ENCODE data around the gene PRKCSH. TPM values are rescaled to one million over a fixed set of nuclear protein-coding genes. Genes with fewer than 3 reads are reported as not detected.
A peak's percentile ranks its signal among the peaks of the same experiment; 100 is the strongest.

PRKCSH gene
- total and polyA plus RNA-seq, 4 donors, result 55.9 to 290 (median 179) TPM

- H3K27me3 ChIP-seq (ENCODE audit: control insufficient read depth, insufficient read depth, low read length), result peaks cover 12% of the 10 kb centered on the region
These were observed 46.3 kb downstream of the PRKCSH start for GRCh38 chr19:11481534-11482383.

GRCh38 chr19:11482384-11483050 lies 47.1 kb downstream of the PRKCSH start:
- Histone ChIP-seq H3K4me3 (ENCODE audit: low read depth, low read length) (peak overlapping the region; percentile 43), H3K4me1 (ENCODE audit: control insufficient read depth, insufficient read depth, low read length) (peaks cover 41% of the 10 kb centered on the region), H3K36me3 (ENCODE audit: control insufficient read depth, insufficient read depth, low read length) (peaks cover 46% of the 10 kb centered on the region), H3K27ac (ENCODE audit: low read depth, low read length) (peak overlapping the region; percentile 57), H3K9me3 (ENCODE audit: control insufficient read depth, insufficient read depth, low read length) (no peaks in the 10 kb centered on the region), H3K27me3 (ENCODE audit: control insufficient read depth, insufficient read depth, low read length) (peaks cover 12% of the 10 kb centered on the region)
- WGBS (ENCODE audit: insufficient coverage), result 2% methylated on average over 58 of the region's 58 CpGs
- peak in 4 of 6 donors; percentile 62 to 92 (median 80) for DNase-seq (ENCODE audit: low read depth in 4 of 6, low spot score in 6 of 6)

More at GRCh38 chr19:11481534-11482383, 46.3 kb downstream of the PRKCSH start:
- peak overlapping the region; percentile 43 for H3K4me3 ChIP-seq (ENCODE audit: low read depth, low read length)
- peak in 4 of 6 donors; percentile 64 to 96 (median 88) for DNase-seq (ENCODE audit: low read depth in 4 of 6, low spot score in 6 of 6)
- WGBS (ENCODE audit: insufficient coverage), result 3% methylated on average over 50 of the region's 50 CpGs
- peaks cover 43% of the 10 kb centered on the region for H3K36me3 ChIP-seq (ENCODE audit: control insufficient read depth, insufficient read depth, low read length)
- peak overlapping the region; percentile 57 for H3K27ac ChIP-seq (ENCODE audit: low read depth, low read length)
- H3K4me1 ChIP-seq (ENCODE audit: control insufficient read depth, insufficient read depth, low read length), result peaks cover 41% of the 10 kb centered on the region
- H3K9me3 ChIP-seq (ENCODE audit: control insufficient read depth, insufficient read depth, low read length), result no peaks in the 10 kb centered on the region

GRCh38 chr19:11483366-11484111 lies 48.1 kb downstream of the PRKCSH start:
- H3K27ac ChIP-seq (ENCODE audit: low read depth, low read length), result no peak overlapping the region
- 58% methylated on average over 48 of the region's 57 CpGs for WGBS (ENCODE audit: insufficient coverage)
- no peak overlapping the region for H3K4me3 ChIP-seq (ENCODE audit: low read depth, low read length)
- H3K27me3 ChIP-seq (ENCODE audit: control insufficient read depth, insufficient read depth, low read length), result peaks cover 12% of the 10 kb centered on the region
- no peak for DNase-seq (ENCODE audit: low read depth in 4 of 6, low spot score in 6 of 6)
- no peaks in the 10 kb centered on the region for H3K9me3 ChIP-seq (ENCODE audit: control insufficient read depth, insufficient read depth, low read length)
- peaks cover 35% of the 10 kb centered on the region for H3K4me1 ChIP-seq (ENCODE audit: control insufficient read depth, insufficient read depth, low read length)
- H3K36me3 ChIP-seq (ENCODE audit: control insufficient read depth, insufficient read depth, low read length), result peaks cover 44% of the 10 kb centered on the region

DNA sequence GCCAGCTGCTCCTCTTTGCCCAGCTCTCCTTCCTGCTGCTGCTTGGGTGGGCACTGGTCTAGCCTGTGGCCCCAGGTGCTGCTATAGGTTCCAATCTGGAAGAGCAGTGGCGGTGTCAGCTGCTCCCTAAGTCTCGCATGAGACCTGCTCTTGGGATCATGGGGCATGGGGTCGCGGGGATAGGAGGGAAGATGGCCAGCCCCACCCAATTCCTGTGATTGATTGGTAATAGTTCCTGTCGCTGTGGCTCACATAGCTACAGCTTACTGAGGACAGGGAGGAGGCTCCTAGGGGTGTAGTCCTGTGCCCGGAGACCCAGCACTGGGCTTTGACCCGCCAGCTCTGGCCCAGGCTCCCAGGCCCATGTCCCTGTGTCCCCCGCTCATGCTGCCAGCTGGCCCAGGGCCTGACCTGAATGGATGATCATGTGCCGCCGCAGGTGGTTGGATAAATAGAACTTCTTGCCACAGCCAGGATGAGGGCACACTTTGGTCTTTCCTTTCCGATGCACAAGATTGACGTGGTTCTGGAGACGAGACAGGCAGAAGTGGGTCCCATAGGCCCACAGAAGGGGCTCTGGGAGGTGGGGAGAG lies 49.9 kb downstream of the PRKCSH start:
- no peaks in the 10 kb centered on the region for H3K9me3 ChIP-seq (ENCODE audit: control insufficient read depth, insufficient read depth, low read length)
- peaks cover 56% of the 10 kb centered on the region for H3K36me3 ChIP-seq (ENCODE audit: control insufficient read depth, insufficient read depth, low read length)
- H3K4me3 ChIP-seq (ENCODE audit: low read depth, low read length), result no peak overlapping the region
- peaks cover 10% of the 10 kb centered on the region for H3K27me3 ChIP-seq (ENCODE audit: control insufficient read depth, insufficient read depth, low read length)
- no peak overlapping the region for H3K27ac ChIP-seq (ENCODE audit: low read depth, low read length)
- WGBS (ENCODE audit: insufficient coverage), result 86% methylated on average over 13 of the region's 13 CpGs
- peaks cover 24% of the 10 kb centered on the region for H3K4me1 ChIP-seq (ENCODE audit: control insufficient read depth, insufficient read depth, low read length)
- DNase-seq (ENCODE audit: low read depth in 4 of 6, low spot score in 6 of 6), result no peak

DNA sequence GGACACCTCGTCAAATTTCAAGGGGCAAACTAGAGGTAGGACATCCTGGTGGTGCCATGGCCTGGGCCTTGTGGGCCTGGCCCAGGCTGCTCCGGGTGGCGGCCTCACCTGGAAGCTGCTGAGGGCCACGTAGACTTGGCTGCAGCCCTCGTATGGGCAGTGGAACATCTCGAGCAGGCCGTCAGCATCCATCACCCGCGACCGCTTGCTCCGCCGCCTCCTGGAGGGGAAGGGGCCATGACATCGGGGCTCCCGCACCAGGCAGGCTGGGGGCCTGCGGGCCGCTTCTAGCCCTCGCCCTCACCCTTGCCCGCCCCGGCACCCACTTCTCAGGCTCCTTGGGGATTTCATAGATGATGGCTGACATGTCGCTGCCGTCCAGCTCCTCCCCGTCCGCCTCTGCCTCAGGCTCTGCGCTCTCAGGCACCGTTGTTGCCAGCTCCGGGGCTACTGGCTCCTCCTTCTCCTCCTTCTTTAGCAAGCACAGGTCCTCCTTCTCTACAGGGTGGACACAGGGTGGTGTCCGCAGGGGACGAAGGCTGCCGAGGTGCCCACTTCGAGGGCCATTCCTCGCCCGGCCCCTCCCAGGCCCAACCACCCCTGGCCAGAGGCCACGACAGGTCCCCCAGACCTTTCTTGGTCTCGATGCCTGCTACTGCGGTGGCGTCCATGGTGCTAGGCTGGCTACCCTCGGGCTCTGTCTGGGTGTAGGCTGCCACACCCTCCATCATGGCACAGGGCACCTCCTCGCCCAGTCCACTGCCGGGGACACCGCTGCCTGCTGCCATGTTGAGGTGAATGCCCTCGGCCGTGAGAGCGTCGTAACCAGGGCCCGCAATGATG lies 51.4 kb downstream of the PRKCSH start:
- peaks cover 4% of the 10 kb centered on the region for H3K27me3 ChIP-seq (ENCODE audit: control insufficient read depth, insufficient read depth, low read length)

DNA sequence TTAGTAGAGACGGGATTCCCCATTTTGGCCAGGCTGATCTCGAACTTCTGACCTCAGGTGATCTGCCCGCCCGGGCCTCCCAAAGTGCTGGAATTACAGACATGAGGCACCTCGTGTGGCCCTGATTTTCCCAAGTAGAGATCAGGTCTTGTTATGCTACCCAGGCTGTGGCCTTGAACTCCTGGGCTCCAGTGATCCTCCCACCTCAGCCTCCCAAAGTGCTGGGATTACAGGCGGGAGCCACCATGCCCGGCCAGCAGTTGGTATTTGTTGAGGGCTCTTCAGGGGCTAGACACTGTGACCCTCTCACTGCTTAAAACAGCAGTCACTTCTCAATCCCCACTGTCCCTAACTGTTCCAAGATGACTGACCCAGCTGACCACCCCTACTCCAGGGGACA lies 53.9 kb downstream of the PRKCSH start:
- WGBS (ENCODE audit: insufficient coverage), result 98% methylated on average over 7 of the region's 7 CpGs
- no peak overlapping the region for H3K27ac ChIP-seq (ENCODE audit: low read depth, low read length)
- no peak for DNase-seq (ENCODE audit: low read depth in 4 of 6, low spot score in 6 of 6)
- H3K4me1 ChIP-seq (ENCODE audit: control insufficient read depth, insufficient read depth, low read length), result no peaks in the 10 kb centered on the region
- H3K4me3 ChIP-seq (ENCODE audit: low read depth, low read length), result no peak overlapping the region
- H3K9me3 ChIP-seq (ENCODE audit: control insufficient read depth, insufficient read depth, low read length), result no peaks in the 10 kb centered on the region
- peaks cover 75% of the 10 kb centered on the region for H3K36me3 ChIP-seq (ENCODE audit: control insufficient read depth, insufficient read depth, low read length)
- H3K27me3 ChIP-seq (ENCODE audit: control insufficient read depth, insufficient read depth, low read length), result no peaks in the 10 kb centered on the region

More for the DNA sequence above, 51.4 kb downstream of the PRKCSH start:
- H3K36me3 ChIP-seq (ENCODE audit: control insufficient read depth, insufficient read depth, low read length), result peaks cover 66% of the 10 kb centered on the region
- H3K27ac ChIP-seq (ENCODE audit: low read depth, low read length), result no peak overlapping the region
- H3K4me1 ChIP-seq (ENCODE audit: control insufficient read depth, insufficient read depth, low read length), result peaks cover 14% of the 10 kb centered on the region
- DNase-seq (ENCODE audit: low read depth in 4 of 6, low spot score in 6 of 6), result no peak
- WGBS (ENCODE audit: insufficient coverage), result 92% methylated on average over 45 of the region's 45 CpGs
- no peak overlapping the region for H3K4me3 ChIP-seq (ENCODE audit: low read depth, low read length)
- no peaks in the 10 kb centered on the region for H3K9me3 ChIP-seq (ENCODE audit: control insufficient read depth, insufficient read depth, low read length)

DNA sequence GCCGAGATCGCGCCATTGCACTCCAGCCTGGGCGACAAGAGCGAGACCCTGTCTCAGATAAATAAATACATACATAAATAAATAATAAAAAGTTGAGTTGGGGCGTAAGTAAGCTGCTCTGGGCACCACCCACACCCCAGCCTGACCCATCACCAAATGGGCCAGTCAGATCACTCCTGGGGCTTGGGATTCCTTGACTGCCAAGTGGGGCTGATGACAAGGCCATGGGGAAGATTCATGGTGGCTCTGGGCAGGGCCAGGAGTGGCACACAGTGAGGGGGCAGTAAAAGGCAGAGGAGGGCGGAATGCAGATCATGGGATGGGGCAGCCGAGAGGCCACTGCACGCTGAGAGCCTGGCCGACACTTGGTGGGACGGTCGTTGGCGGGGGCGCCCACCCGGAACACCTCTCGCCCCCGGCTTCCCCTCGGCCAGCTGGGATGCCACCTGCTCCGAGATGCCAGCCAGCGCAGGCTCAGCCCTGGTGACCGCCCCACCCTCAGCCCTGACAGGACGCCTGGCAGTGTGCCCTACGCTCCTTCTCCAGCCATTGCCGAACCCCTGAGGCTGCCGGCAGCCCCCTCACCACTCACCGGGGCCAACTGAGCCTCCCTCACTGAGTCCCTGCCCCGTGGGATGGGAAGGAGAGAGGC lies 59.3 kb downstream of the PRKCSH start:
- no peaks in the 10 kb centered on the region for H3K9me3 ChIP-seq (ENCODE audit: control insufficient read depth, insufficient read depth, low read length)
- peaks cover 76% of the 10 kb centered on the region for H3K36me3 ChIP-seq (ENCODE audit: control insufficient read depth, insufficient read depth, low read length)
- 87% methylated on average over 18 of the region's 27 CpGs for WGBS (ENCODE audit: insufficient coverage)
- no peak overlapping the region for H3K4me3 ChIP-seq (ENCODE audit: low read depth, low read length)
- no peaks in the 10 kb centered on the region for H3K4me1 ChIP-seq (ENCODE audit: control insufficient read depth, insufficient read depth, low read length)
- H3K27me3 ChIP-seq (ENCODE audit: control insufficient read depth, insufficient read depth, low read length), result no peaks in the 10 kb centered on the region
- no peak overlapping the region for H3K27ac ChIP-seq (ENCODE audit: low read depth, low read length)
- DNase-seq (ENCODE audit: low read depth in 4 of 6, low spot score in 6 of 6), result no peak

DNA sequence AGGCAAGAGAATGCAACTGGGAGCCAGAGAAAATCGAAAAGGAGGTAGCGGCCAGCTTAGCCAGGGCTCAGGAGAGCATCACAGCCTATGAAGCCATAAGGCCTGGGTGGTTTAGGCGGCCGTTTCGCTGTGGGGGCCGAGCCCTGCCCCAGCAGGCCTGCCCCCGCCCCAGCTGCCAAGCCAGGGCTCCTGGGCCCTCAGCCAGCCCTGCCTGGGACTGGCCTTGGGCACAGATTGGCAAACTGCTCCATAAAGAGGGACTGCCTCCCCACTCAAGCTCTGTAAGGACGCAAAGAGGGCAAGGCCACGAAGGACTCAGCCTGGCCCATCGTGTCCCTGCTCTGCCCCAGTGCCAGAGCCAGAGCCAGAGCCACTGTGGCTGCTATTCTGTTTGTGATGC lies 60.0 kb downstream of the PRKCSH start:
- Histone ChIP-seq H3K36me3 (ENCODE audit: control insufficient read depth, insufficient read depth, low read length) (peaks cover 73% of the 10 kb centered on the region), H3K4me1 (ENCODE audit: control insufficient read depth, insufficient read depth, low read length) (no peaks in the 10 kb centered on the region), H3K9me3 (ENCODE audit: control insufficient read depth, insufficient read depth, low read length) (no peaks in the 10 kb centered on the region), H3K4me3 (ENCODE audit: low read depth, low read length) (no peak overlapping the region), H3K27ac (ENCODE audit: low read depth, low read length) (no peak overlapping the region), H3K27me3 (ENCODE audit: control insufficient read depth, insufficient read depth, low read length) (no peaks in the 10 kb centered on the region)
- no peak for DNase-seq (ENCODE audit: low read depth in 4 of 6, low spot score in 6 of 6)
- 91% methylated on average over 10 of the region's 10 CpGs for WGBS (ENCODE audit: insufficient coverage)
